GM21367 (cell line): ENCODE measurements around the gene ELMOD1.

Experiments used
- ATAC-seq: cut with Tn5 transposase; IDR thresholded peaks from one replicate; pipeline ENCODE4 v1.9.1; 2021; ENCODE audit not compliant: unreplicated experiment

Gene ELMOD1

DNA sequence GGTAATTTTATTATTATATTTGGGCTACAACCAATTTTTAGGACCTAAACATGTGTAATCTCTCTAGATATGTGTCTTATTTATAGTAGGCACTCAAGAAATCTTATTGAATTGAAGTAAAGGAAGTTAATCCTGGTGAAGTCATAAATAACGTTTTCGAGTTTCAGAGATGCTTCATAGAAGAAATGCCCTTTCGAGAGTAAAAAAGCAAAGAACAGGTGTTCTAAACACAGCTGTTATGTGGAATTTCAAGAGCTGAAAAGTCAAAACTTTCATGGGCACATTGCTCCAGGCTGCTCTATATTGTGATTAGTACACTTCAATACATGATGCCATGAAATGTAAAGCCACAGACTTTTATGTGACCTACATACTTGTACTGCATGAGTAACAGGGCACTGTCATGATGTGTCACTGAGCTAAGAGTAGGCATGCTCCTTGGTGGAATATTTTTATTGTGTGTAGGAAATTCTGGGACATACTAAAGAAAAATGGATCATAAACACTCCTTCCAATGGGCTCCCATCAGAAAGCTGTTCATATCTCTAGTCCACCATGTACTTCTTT lies 7.2 kb upstream of the ELMOD1 start:
- ATAC-seq = no peak

DNA sequence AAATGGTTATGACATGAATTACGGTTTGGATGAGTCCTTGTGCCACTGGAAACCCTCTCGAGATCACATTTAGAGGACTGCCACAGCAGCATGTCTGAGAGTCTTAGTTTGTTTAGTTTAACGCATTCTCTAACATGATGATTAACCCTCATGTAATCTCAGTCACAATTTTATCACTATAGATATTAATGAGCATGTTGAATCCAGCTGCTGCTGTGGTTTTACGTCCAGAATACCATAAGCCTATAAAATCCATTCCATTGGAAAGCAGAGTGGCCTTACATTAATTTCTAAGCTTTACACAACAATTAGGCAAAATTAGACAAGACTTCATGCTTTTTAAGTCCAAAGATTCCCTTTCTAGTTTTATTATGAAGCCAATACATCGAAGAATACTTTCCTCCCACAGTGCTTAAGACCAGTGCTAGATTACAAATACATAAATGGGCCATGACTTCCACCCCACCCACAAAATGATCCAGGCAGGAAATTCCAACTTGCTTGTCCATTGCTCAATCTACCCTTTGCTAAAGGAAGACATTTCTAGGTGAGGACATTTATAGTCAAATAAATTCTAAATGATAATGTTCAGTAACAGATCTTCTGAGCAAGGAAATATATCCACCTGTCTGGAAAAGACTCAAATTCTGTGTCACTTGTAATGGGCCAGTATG lies 3.5 kb upstream of the ELMOD1 start:
- ATAC-seq = no peak

DNA sequence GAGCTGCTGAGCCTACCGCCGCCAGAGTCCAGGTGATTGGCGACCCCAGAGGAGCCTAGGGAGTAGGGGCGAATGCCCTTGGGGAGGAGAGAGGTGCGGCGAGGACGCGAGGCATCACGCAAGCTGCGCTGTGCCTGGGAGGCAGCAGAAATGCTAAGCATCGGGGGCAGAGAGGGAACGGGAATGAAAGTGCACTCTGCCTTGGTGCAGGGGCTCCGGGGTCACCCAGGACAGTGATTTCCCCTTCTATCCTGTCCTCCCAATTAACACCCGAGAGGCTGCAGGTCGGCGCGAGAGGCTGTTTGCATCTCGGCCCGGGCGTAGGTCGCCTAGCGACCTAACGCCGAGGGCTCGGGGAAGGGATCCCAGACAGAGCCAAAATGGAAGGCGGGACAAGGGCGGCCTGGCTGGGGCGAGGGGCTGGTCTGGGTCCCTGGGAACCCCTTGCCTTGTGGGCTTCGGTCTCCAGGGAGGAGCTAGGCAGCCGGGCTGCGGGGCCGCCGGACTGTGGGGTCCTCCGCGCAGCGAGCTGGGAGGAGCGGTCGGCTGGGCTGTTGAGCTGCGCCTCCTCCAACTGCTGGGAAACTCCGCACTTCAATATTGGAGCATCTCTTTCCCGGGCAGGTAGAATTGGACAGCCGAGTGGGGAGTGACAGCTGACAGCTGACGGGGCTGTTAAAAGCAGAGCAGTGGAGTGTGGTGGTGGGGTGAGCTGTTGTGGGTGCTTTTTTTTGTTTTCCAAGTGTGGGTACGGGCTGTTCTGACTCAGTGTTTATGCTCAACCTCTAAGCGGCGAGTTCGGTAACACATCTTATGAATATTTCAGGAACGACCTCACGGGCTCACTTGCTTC lies 657 bp downstream of the ELMOD1 start:
- ATAC-seq = no peak

GRCh38 chr11:107592231-107592590 lies 1.3 kb downstream of the ELMOD1 start:
- ATAC-seq = no peak

- ATAC-seq = no peak
These were observed 1.9 kb downstream of the ELMOD1 start for GRCh38 chr11:107592813-107593212.

DNA sequence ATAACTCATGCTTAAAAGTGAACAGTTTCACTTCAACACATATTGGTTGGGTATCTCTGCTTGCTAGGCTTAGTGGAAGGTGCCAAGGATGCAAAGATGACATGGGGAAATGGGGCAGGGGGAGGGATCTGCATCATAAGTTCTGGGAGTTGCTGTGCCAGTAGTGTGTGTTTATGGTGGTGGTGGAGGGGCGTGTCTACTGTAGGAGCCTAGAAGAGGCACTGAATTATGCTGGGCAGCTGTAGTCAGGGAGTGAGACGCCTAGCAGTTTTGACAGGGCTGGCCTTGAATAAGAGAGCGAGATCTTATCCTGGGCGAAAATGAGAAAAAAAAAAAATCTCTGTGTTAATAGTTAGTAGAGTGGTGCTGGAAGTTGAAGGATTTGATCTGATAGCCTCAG lies 3.0 kb downstream of the ELMOD1 start:
- no peak for ATAC-seq

GRCh38 chr11:107594736-107595135 lies 3.8 kb downstream of the ELMOD1 start:
- no peak for ATAC-seq

DNA sequence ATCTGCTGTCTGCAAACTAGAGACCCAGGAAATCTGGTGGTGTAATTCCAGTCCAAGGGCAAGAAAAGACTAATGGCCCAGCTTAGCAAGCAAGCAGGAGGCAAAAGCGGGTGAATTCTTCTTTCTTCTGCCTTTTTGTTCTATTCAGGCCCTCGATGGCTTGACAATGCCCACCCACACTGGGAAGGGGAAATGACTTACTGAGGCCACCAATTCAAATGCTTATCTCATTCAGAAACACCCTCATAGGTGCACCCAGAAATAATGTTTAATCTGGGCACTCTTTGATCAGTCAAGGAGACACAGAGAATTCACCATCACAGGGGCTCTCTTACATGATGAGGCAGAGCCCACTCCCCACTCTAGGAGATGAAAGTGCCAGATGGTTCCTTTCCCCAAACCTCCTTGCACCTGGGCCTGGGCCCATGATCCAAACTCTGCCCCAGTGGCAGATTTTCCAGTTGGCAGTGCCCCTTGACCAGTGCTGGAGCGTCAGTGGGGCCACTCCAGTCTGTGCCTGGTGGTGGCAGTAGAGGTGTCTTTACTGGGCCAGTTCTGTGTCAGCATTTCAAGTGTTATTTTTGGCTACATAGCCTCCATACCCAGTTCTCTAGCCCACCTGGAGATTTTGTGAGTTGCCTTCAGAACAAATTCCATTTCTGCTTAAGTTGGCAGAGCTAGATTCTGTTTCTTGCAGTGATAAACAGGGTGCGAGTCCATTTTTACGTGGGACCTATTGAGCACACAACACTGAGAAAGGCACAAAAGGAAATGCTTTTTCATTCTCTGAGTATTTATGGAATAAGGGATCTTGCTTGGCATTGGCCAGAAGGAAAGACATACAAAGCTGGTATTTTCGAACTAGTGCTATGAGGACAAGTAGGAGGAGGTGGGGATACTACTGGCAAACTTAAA lies 7.5 kb downstream of the ELMOD1 start:
- ATAC-seq = peak; percentile 85

- no peak for ATAC-seq
These were observed 14.4 kb downstream of the ELMOD1 start for GRCh38 chr11:107605061-107606006.

GRCh38 chr11:107606141-107606540 lies 15.2 kb downstream of the ELMOD1 start:
- ATAC-seq = no peak

DNA sequence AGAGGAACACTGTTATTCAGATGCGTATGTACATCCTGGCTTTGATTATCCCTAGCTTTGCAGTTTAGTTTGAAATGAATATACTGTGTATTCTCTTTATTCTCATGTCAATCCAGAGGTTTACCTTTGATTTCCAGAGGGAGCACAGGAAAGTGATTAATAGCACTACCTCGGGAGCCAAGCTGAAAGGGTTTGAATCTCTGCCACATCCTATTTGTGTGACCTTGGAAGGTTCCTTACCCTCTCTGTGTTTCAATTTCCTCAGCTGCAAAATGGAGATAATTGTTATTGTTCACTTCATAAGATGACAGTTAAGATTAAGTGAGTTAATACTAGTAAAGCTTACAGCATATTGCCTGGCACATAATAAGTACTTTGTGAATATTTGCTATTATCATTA lies 17.9 kb downstream of the ELMOD1 start:
- ATAC-seq = no peak

GRCh38 chr11:107609400-107610218 lies 18.7 kb downstream of the ELMOD1 start:
- ATAC-seq = no peak

GRCh38 chr11:107612445-107612844 lies 21.5 kb downstream of the ELMOD1 start:
- ATAC-seq = no peak

- ATAC-seq = no peak
These were observed 29.0 kb downstream of the ELMOD1 start for GRCh38 chr11:107619926-107620325.

DNA sequence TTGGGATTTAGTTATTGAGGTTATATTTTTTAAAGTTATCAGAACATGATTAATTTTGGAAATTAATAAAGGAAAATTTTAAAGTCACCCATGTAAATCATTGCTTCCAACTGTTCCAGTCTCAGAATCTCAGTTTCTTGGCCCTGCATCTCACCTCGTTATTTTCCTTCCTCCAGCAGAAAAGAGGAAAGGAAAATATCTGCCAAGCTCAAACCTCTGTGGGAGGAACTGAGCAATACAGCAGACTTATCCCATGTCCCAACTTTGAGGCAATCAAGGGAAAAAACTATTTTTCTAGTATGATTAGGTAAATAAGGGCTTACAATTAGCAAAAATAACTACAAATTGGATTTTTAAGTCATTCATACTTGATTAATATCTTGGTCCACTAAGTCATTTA lies 30.1 kb downstream of the ELMOD1 start:
- ATAC-seq = no peak

DNA sequence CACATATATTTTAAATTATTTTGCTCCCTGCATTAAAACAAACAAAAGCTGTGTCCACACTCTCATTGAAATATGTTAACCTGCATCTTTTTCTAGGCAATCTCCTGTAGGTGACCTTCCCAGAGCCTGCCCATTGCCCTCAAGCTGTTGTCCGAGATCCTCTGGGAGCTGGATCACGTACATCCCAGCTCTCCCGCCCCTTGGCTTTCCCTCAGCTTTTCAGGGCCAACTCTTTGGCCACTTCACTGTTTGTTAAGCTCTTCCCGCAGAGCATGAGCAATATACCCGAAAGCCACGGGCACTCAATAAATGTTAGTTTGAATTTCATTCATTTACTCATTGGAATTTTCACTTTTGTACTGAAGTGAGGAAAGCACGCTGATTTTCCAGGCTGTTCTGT lies 32.2 kb downstream of the ELMOD1 start:
- no peak for ATAC-seq

GRCh38 chr11:107624983-107625684 lies 34.2 kb downstream of the ELMOD1 start:
- ATAC-seq = no peak

GRCh38 chr11:107625685-107625989 lies 34.7 kb downstream of the ELMOD1 start:
- ATAC-seq = no peak

DNA sequence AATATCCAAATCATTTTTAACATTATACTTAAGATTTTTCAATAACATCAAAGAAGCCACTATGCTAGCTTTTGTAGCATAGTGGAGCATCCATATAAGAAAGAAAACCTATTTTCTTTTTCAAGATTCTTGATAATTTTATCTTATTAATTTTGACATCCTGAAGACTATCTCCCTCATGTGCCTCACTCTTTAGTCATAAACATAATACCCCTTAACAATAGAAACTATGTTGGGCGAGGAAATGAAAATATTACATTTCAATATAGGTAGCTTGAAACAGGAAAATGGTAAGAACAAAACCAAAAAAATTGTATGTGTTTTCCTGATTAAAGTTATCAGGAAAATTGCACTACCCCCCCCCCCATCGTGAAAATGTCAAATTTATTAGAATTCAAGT lies 40.1 kb downstream of the ELMOD1 start:
- no peak for ATAC-seq
